Measurements from ENCODE around the gene RASA3.

DNA sequence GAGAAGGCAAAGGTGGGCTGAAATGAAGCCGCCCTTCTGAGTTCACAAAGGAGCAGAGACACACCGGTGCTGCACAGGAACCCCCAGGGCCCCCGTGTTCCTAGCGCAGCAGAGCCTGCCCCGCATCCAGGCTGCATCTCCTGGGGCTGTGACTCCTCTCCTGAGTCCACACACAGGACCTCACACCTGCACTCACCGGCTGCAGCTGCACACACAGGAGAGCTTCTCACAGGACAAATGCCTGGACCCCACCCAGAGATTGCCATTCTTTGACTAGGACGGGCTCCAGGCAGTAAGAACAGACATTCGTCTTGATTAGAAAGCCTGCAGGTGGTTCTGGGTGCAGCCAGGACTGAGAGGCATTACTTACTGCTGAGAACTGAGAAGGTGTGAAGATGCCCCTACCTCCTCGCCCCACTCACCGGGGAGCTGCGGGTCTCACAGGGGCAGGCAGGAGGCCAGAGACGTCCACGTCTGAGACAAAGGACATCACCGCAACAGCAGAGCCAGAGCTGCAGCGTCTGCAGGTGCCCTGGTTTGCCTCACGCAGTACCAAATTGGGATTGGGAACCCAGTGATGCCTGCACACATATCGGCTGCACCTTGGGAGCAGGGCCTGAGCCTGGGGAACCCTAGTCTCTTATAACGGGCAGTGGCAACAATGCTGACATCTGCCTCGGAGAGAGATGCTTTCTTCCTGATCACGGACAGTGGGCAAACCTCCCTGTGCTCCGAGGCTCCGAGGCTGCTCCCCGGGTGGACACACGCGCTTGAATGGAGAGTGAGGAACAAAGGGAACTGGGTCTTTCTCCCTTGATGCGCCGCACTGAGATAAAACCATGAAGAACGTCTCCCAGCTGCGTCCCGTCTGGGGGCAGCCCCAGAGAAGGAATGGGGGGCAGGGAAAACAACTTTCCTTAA is 50.4 kb downstream of the RASA3 start:
- TF ChIP-seq EP300 (IDR thresholded peaks at IDR 0.05) (no peak), CTCF (IDR thresholded peaks at IDR 0.05) (no peak)

All from gastroesophageal sphincter (tissue), 3 donors.